ENCODE data around the gene AK6. TPM values are rescaled to one million over a fixed set of nuclear protein-coding genes. Genes with fewer than 3 reads are reported as not detected.
"Not testable (repeated sequence)": the region's sequence is repeated elsewhere in the genome, so short reads cannot be mapped to it uniquely, and the experiment has no call there.

AK6 gene
- total RNA-seq, 2 experiments from 2014 or later = 79.8 to 87.0 TPM

- not testable (repeated sequence) for DNase-seq, H3K36me3 Mint-ChIP-seq, H3K27ac Mint-ChIP-seq, H3K4me3 Mint-ChIP-seq, H3K9me3 Mint-ChIP-seq, H3K27me3 Mint-ChIP-seq
- ChIA-PET CTCF (interaction anchor here (0.7 to 5.4 kb wide), 9 partner anchors 9 to 291 kb away, joined by 3 to 37 read pairs (median 4); partner anchors contain the start of genes AK6, CDK7, RAD17 and SLC30A5), POLR2A (interaction anchor here (0.8 to 1.5 kb wide), 4 partner anchors 26 to 240 kb away, joined by 3 to 4 read pairs (median 4); partner anchors contain the start of gene SLC30A5)
- H3K4me1 Mint-ChIP-seq (ENCODE audit: low read depth) = peaks cover 17% of the 10 kb centered on the region
- intact Hi-C loops (cut with micrococcal nuclease) = loop anchor here (1.0 kb wide), 3 partner anchors 144 to 290 kb away; partner anchors contain the start of gene CENPH
These were observed 35.5 kb downstream of the AK6 start for GRCh38 chr5:69333668-69334315.

GRCh38 chr5:69331528-69332445 lies 37.5 kb downstream of the AK6 start:
- Mint-ChIP-seq H3K36me3 (peaks cover 2% of the 10 kb centered on the region), H3K4me3 (peak overlapping the region; percentile 79), H3K9me3 (no peaks in the 10 kb centered on the region), H3K27ac (no peak overlapping the region), H3K4me1 (ENCODE audit: low read depth) (peaks cover 17% of the 10 kb centered on the region), H3K27me3 (no peaks in the 10 kb centered on the region)
- intact Hi-C loops (cut with micrococcal nuclease) = no loop called here
- ChIA-PET POLR2A (interaction anchor here (0.7 to 1.5 kb wide), 4 partner anchors 36 to 1115 kb away, joined by 3 to 10 read pairs (median 3); partner anchors contain the start of gene CENPH), CTCF (interaction anchor here (0.7 to 4.6 kb wide), 4 partner anchors 45 to 290 kb away, joined by 3 to 37 read pairs (median 4); partner anchors contain the start of genes CENPH and SLC30A5)
- DNase-seq = no peak

GRCh38 chr5:69329905-69330489 lies 39.3 kb downstream of the AK6 start:
- no peaks in the 10 kb centered on the region for H3K9me3 Mint-ChIP-seq
- intact Hi-C loops (cut with micrococcal nuclease) = no loop called here
- no peak overlapping the region for H3K4me3 Mint-ChIP-seq
- no peaks in the 10 kb centered on the region for H3K27me3 Mint-ChIP-seq
- no peak overlapping the region for H3K27ac Mint-ChIP-seq
- peaks cover 17% of the 10 kb centered on the region for H3K4me1 Mint-ChIP-seq (ENCODE audit: low read depth)
- ChIA-PET CTCF (interaction anchor here (1.0 kb wide), 1 partner anchor 236 kb away, joined by 3 read pairs; the partner anchor contains the start of gene SLC30A5), POLR2A (no interaction called here)
- no peak for DNase-seq
- peaks cover 2% of the 10 kb centered on the region for H3K36me3 Mint-ChIP-seq

GRCh38 chr5:69326365-69326764 lies 43.0 kb downstream of the AK6 start:
- DNase-seq = no peak
- Mint-ChIP-seq H3K27me3 (no peaks in the 10 kb centered on the region), H3K36me3 (no peaks in the 10 kb centered on the region), H3K27ac (no peak overlapping the region), H3K4me1 (ENCODE audit: low read depth) (no peaks in the 10 kb centered on the region), H3K9me3 (no peaks in the 10 kb centered on the region), H3K4me3 (no peak overlapping the region)
- intact Hi-C loops (cut with micrococcal nuclease) = no loop called here
- ChIA-PET CTCF (no interaction called here), POLR2A (no interaction called here)

- Mint-ChIP-seq H3K4me1 (ENCODE audit: low read depth) (no peaks in the 10 kb centered on the region), H3K27ac (no peak overlapping the region), H3K36me3 (peaks cover 20% of the 10 kb centered on the region), H3K27me3 (no peaks in the 10 kb centered on the region), H3K9me3 (no peaks in the 10 kb centered on the region), H3K4me3 (no peak overlapping the region)
- ChIA-PET CTCF (no interaction called here), POLR2A (no interaction called here)
- DNase-seq = no peak
- intact Hi-C loops (cut with micrococcal nuclease) = no loop called here
These were observed 51.9 kb downstream of the AK6 start for GRCh38 chr5:69317391-69317790.

- no peak overlapping the region for H3K27ac Mint-ChIP-seq
- no peaks in the 10 kb centered on the region for H3K9me3 Mint-ChIP-seq
- peaks cover 26% of the 10 kb centered on the region for H3K36me3 Mint-ChIP-seq
- H3K27me3 Mint-ChIP-seq = no peaks in the 10 kb centered on the region
- intact Hi-C loops (cut with micrococcal nuclease) = no loop called here
- no peak for DNase-seq
- CTCF ChIA-PET = no interaction called here
- H3K4me1 Mint-ChIP-seq (ENCODE audit: low read depth) = no peaks in the 10 kb centered on the region
- H3K4me3 Mint-ChIP-seq = no peak overlapping the region
- POLR2A ChIA-PET = no interaction called here
These were observed 53.3 kb downstream of the AK6 start for GRCh38 chr5:69315972-69316371.

GRCh38 chr5:69313428-69313827 lies 55.9 kb downstream of the AK6 start:
- Mint-ChIP-seq H3K27ac (no peak overlapping the region), H3K27me3 (no peaks in the 10 kb centered on the region), H3K36me3 (peaks cover 43% of the 10 kb centered on the region), H3K4me1 (ENCODE audit: low read depth) (peaks cover 5% of the 10 kb centered on the region), H3K9me3 (peaks cover 11% of the 10 kb centered on the region), H3K4me3 (no peak overlapping the region)
- no peak for DNase-seq
- intact Hi-C loops (cut with micrococcal nuclease) = no loop called here
- ChIA-PET POLR2A (no interaction called here), CTCF (no interaction called here)

- H3K4me3 Mint-ChIP-seq = no peak overlapping the region
- ChIA-PET POLR2A (no interaction called here), CTCF (no interaction called here)
- DNase-seq = no peak
- no peaks in the 10 kb centered on the region for H3K27me3 Mint-ChIP-seq
- H3K9me3 Mint-ChIP-seq = peaks cover 12% of the 10 kb centered on the region
- no peak overlapping the region for H3K27ac Mint-ChIP-seq
- peaks cover 11% of the 10 kb centered on the region for H3K4me1 Mint-ChIP-seq (ENCODE audit: low read depth)
- intact Hi-C loops (cut with micrococcal nuclease) = no loop called here
- H3K36me3 Mint-ChIP-seq = peaks cover 47% of the 10 kb centered on the region
These were observed 56.7 kb downstream of the AK6 start for GRCh38 chr5:69312459-69313160.

- DNase-seq = no peak
- Mint-ChIP-seq H3K27ac (no peak overlapping the region), H3K36me3 (peaks cover 51% of the 10 kb centered on the region), H3K27me3 (no peaks in the 10 kb centered on the region), H3K4me3 (no peak overlapping the region), H3K4me1 (ENCODE audit: low read depth) (peaks cover 11% of the 10 kb centered on the region), H3K9me3 (peaks cover 12% of the 10 kb centered on the region)
- ChIA-PET POLR2A (no interaction called here), CTCF (no interaction called here)
- intact Hi-C loops (cut with micrococcal nuclease) = no loop called here
These were observed 59.9 kb downstream of the AK6 start for GRCh38 chr5:69309380-69309779.

- peak; percentile 15 for DNase-seq
- intact Hi-C loops (cut with micrococcal nuclease) = no loop called here
- peaks cover 12% of the 10 kb centered on the region for H3K9me3 Mint-ChIP-seq
- no peaks in the 10 kb centered on the region for H3K27me3 Mint-ChIP-seq
- peaks cover 48% of the 10 kb centered on the region for H3K36me3 Mint-ChIP-seq
- ChIA-PET CTCF (no interaction called here), POLR2A (no interaction called here)
- no peak overlapping the region for H3K4me3 Mint-ChIP-seq
- peak overlapping the region; percentile 59 for H3K27ac Mint-ChIP-seq
- peaks cover 11% of the 10 kb centered on the region for H3K4me1 Mint-ChIP-seq (ENCODE audit: low read depth)
These were observed 61.2 kb downstream of the AK6 start for GRCh38 chr5:69308046-69308553.

- Mint-ChIP-seq H3K4me1 (ENCODE audit: low read depth) (peaks cover 11% of the 10 kb centered on the region), H3K9me3 (peaks cover 12% of the 10 kb centered on the region), H3K27ac (no peak overlapping the region), H3K27me3 (no peaks in the 10 kb centered on the region), H3K4me3 (no peak overlapping the region), H3K36me3 (peaks cover 34% of the 10 kb centered on the region)
- intact Hi-C loops (cut with micrococcal nuclease) = no loop called here
- ChIA-PET CTCF (no interaction called here), POLR2A (no interaction called here)
- DNase-seq = no peak
These were observed 63.8 kb downstream of the AK6 start for GRCh38 chr5:69305512-69305911.

Data from activated CD4-positive, alpha-beta memory T cell treated with anti-CD3 and anti-CD28 coated beads for 36 hours (primary cell).